B cell (primary cell): ENCODE data around the gene THOP1. TPM values are rescaled to one million over a fixed set of nuclear protein-coding genes. Genes with fewer than 3 reads are reported as not detected.

ENCODE experiments used
- ATAC-seq: fragments of 200-7000 bp; cut with Tn5 transposase; one replicate; pipeline ENCODE4 v1.10.0; 2021; ENCODE audit warnings: low read depth, mild to moderate bottlenecking, moderate number of reproducible peaks, moderate library complexity
- CTCF ChIA-PET: fragments of 350-600 bp; sonication (Branson Sonifier 250); formaldehyde crosslinking; loops from one replicate; lab custom pipeline; 2021; ENCODE audit warnings: antibody characterized with exemption, inconsistent platforms; lab: Charles Lee
- POLR2A ChIA-PET: fragments of 350-600 bp; sonication (Branson Sonifier 250); formaldehyde crosslinking; loops from one replicate; lab custom pipeline; 2021; ENCODE audit warnings: antibody characterized with exemption; lab: Charles Lee
- DNase-seq: peaks from one replicate; pipeline ENCODE4 v3.0.0; 2013
- H2AFZ ChIP-seq: 2 replicates; pipeline ENCODE4 v1.6.1; 2012; ENCODE audit warnings: mild to moderate bottlenecking, low read depth, low read length; ENCODE audit not compliant: insufficient read depth, poor library complexity, severe bottlenecking
- H3K27ac ChIP-seq, 2 donors: 1 replicate in 1 of 2; 2 replicates in 1 of 2; pipeline ENCODE4 v1.5.1; 2012 to 2013; ENCODE audit warnings: low read length in 2 of 2, mild to moderate bottlenecking in 2 of 2, moderate library complexity in 1 of 2
- H3K27me3 ChIP-seq, 4 experiments: fragments of 200-600 bp in 1 of 4; sonication (generic) in 1 of 4; replicated peaks in 1 of 4; 1 replicate in 2 of 4; 2 replicates in 2 of 4; pipeline versions ENCODE4 v1.6.1 to v1.7.0; 2013 to 2016; ENCODE audit warnings: low read length in 3 of 4, mild to moderate bottlenecking in 2 of 4, mixed read lengths in 1 of 4, moderate library complexity in 1 of 4; ENCODE audit not compliant: insufficient read depth in 4 of 4, control insufficient read depth in 3 of 4; ENCODE audit errors: control extremely low read depth in 1 of 4
- H3K36me3 ChIP-seq, 2 experiments: replicated peaks in 1 of 2; 1 replicate in 1 of 2; 2 replicates in 1 of 2; pipeline versions ENCODE4 v1.6.1 to v1.7.1; 2013; ENCODE audit warnings: low read length in 1 of 2; ENCODE audit not compliant: insufficient read depth in 2 of 2, control insufficient read depth in 1 of 2; ENCODE audit errors: control extremely low read depth in 1 of 2, extremely low read depth in 1 of 2
- H3K4me1 ChIP-seq, 2 donors: fragments of 200-600 bp in 1 of 2; sonication (generic) in 1 of 2; 1 replicate in 1 of 2; 2 replicates in 1 of 2; pipeline versions ENCODE4 v1.5.1 to v1.6.1; 2013 to 2017; ENCODE audit warnings: low read length in 2 of 2; ENCODE audit not compliant: control insufficient read depth in 2 of 2, insufficient read depth in 2 of 2
- H3K4me2 ChIP-seq: replicated peaks from 2 replicates; pipeline ENCODE3; 2012; ENCODE audit warnings: mild to moderate bottlenecking, low read depth, low read length; ENCODE audit not compliant: poor library complexity, severe bottlenecking
- H3K4me3 ChIP-seq, 5 experiments: fragments of 200-600 bp in 1 of 5; sonication (generic) in 1 of 5; 1 replicate in 3 of 5; 2 replicates in 2 of 5; pipeline versions ENCODE4 v1.5.1 to v1.7.0; 2011 to 2016; ENCODE audit warnings: low read length in 4 of 5, mild to moderate bottlenecking in 4 of 5, low read depth in 2 of 5, control low read depth in 1 of 5, moderate library complexity in 1 of 5; ENCODE audit not compliant: insufficient read depth in 1 of 5; ENCODE audit errors: control extremely low read depth in 1 of 5, extremely low read depth in 1 of 5
- H3K79me2 ChIP-seq: fragments of 200-600 bp; sonication (generic); one replicate; pipeline ENCODE4 v1.6.0; 2016; ENCODE audit warnings: low read length; ENCODE audit not compliant: control insufficient read depth, insufficient read depth
- H3K9ac ChIP-seq: fragments of 200-600 bp; sonication (generic); 2 replicates; pipeline ENCODE4 v1.6.1; 2017; ENCODE audit warnings: mild to moderate bottlenecking, low read length, moderate library complexity
- H3K9me3 ChIP-seq, 3 donors: one replicate each; pipeline versions ENCODE4 v1.6.1 to v1.7.1; 2013; ENCODE audit warnings: low read length in 2 of 3; ENCODE audit not compliant: control insufficient read depth in 2 of 3, insufficient read depth in 1 of 3; ENCODE audit errors: control extremely low read depth in 1 of 3
- H4K20me1 ChIP-seq: 2 replicates; pipeline ENCODE4 v1.6.0; 2012; ENCODE audit warnings: mild to moderate bottlenecking, low read length; ENCODE audit not compliant: insufficient read depth, control insufficient read depth, poor library complexity, severe bottlenecking
- H3K27ac Mint-ChIP-seq: one replicate; pipeline ENCODE4 v1.8.0; 2021; ENCODE audit warnings: mixed read lengths
- H3K27me3 Mint-ChIP-seq: one replicate; pipeline ENCODE4 v1.8.0; 2021; ENCODE audit warnings: mixed read lengths
- H3K4me1 Mint-ChIP-seq: one replicate; pipeline ENCODE4 v1.8.0; 2021; ENCODE audit warnings: mixed read lengths
- H3K4me3 Mint-ChIP-seq: one replicate; pipeline ENCODE4 v1.8.0; 2021; ENCODE audit warnings: mixed read lengths
- H3K9me3 Mint-ChIP-seq: one replicate; pipeline ENCODE4 v1.8.0; 2022; ENCODE audit warnings: mixed read lengths; ENCODE audit not compliant: insufficient read depth
- CTCF ChIP-seq: fragments of 200-600 bp; IDR thresholded peaks from one replicate; pipeline ENCODE4 v1.8.0; 2022; ENCODE audit warnings: antibody characterized with exemption, mild to moderate bottlenecking
- EZH2 ChIP-seq: IDR thresholded peaks from 2 replicates; pipeline ENCODE4 v1.6.1; 2012; ENCODE audit warnings: borderline replicate concordance, low read depth, mild to moderate bottlenecking, moderate library complexity, low read length; ENCODE audit not compliant: insufficient read depth, poor library complexity, severe bottlenecking
- WGBS: methylation state at CpG from one replicate; pipeline ENCODE4 v1.1.5; 2013; ENCODE audit warnings: missing lambda C conversion rate; ENCODE audit not compliant: insufficient coverage; 5-methylcytosine and 5-hydroxymethylcytosine counted together
- intact Hi-C: fragments of 100-400 bp; cut with micrococcal nuclease; formaldehyde crosslinking; loops from one replicate; pipeline ENCODE4 v1.10.0; 2022
- polyA plus RNA-seq: library from polyadenylated mRNA; depleted of rRNA; stranded (reverse); fragments of >200 nt; gene quantifications from 2 replicates; pipeline ENCODE4 v1.2.3, GENCODE V29; 2012
- total RNA-seq, 2 donors: library from RNA; stranded (reverse); fragments of 120-200 nt in 1 of 2; gene quantifications; 1 replicate in 1 of 2; 2 replicates in 1 of 2; pipeline versions ENCODE4 v1.2.3 to v1.2.4, GENCODE V29; 2013 to 2022

The THOP1 gene
- total and polyA plus RNA-seq, 2 donors (not counting 1 experiment from before 2014, with no cell fraction given), result 54.3 to 56.4 TPM

DNA sequence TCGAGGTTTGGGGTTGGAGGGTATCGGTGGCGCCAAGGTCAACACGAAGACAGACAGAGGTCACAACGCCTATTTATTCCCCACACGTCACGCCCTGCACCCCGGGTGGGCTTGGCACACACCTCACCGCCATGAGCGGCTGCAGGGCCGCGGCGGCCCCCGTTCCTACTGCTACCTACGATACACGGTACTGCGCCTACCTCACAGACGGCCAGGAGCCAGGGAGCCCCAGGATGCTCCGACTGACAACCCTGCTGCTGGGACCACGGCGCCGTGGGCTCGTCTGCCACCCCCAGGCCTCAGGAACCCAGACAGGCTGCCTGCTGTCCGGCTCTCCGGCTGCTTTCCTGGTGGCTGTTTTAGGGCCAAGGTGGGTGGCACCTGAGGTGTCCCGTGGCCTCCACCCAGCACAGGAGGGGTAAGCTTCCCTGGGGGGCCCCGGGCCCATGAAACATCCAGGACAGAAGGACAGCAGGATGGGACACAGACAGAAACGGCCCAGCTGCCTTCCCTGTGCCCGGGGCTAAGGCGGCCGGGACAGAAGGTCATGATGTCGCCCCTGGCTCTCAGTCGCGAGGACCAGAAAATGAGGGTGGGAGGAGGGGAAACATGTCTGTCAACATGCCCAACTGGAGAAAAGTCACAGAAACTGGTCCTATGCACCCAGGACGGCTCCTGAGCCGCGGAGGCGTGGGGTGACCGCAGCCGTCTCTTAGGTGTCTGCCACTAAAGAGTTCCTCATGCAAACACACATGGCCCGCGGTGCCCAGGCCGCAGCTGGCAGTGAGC is 30.4 kb upstream of the THOP1 start:
- no peak overlapping the region for H3K4me3 ChIP-seq
- Mint-ChIP-seq H3K9me3 (no peaks in the 10 kb centered on the region), H3K27ac (no peak overlapping the region), H3K27me3 (no peaks in the 10 kb centered on the region), H3K4me3 (no peak overlapping the region), H3K4me1 (no peaks in the 10 kb centered on the region)
- intact Hi-C loops, result no loop called here
- H3K27me3 ChIP-seq, result no peaks in the 10 kb centered on the region
- no peaks in the 10 kb centered on the region for H3K9me3 ChIP-seq
- POLR2A ChIA-PET, result interaction anchor here (0.5 kb wide), 1 partner anchor 85 kb away, joined by 3 read pairs; no protein-coding TSS in a partner anchor
- no peak for DNase-seq
- no peak for ATAC-seq
- CTCF ChIA-PET, result interaction anchor here (0.8 to 4.8 kb wide), 2 partner anchors 104 to 107 kb away, joined by 3 to 39 read pairs; no protein-coding TSS in a partner anchor
- no peak overlapping the region for H3K27ac ChIP-seq
- WGBS, result 98% methylated on average over 39 of the region's 43 CpGs
- no peaks in the 10 kb centered on the region for H4K20me1 ChIP-seq
- no peaks in the 10 kb centered on the region for H3K4me1 ChIP-seq
- no peak overlapping the region for H3K9ac ChIP-seq
- H3K79me2 ChIP-seq, result no peaks in the 10 kb centered on the region
- no peak for TF ChIP-seq CTCF
- no peak overlapping the region for H3K4me2 ChIP-seq
- peaks cover 3 to 19% of the 10 kb centered on the region in 2 experiments for H3K36me3 ChIP-seq
- H2AFZ ChIP-seq, result no peak overlapping the region

DNA sequence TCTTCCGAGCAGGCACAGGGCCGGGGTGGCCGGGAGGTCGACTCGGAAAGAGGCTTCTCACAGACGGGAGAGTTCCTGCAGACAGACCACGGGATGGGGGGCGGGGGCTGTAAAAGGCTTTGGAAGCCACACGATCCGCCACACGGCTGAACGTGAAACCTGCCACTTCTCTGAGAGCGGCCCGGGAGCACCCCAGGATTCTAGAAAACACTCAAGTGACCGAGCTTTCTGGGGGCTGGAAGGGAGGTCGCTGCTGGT is 29.9 kb upstream of the THOP1 start:
- ChIA-PET CTCF (interaction anchor here (4.8 kb wide), 1 partner anchor 107 kb away, joined by 39 read pairs; no protein-coding TSS in a partner anchor), POLR2A (no interaction called here)
- no peaks in the 10 kb centered on the region for H3K4me1 Mint-ChIP-seq
- H3K27me3 ChIP-seq, result no peaks in the 10 kb centered on the region
- H3K27ac Mint-ChIP-seq, result no peak overlapping the region
- H3K9me3 ChIP-seq, result no peaks in the 10 kb centered on the region
- WGBS, result 98% methylated on average over 16 of the region's 16 CpGs
- peaks cover 3 to 19% of the 10 kb centered on the region in 2 experiments for H3K36me3 ChIP-seq
- ATAC-seq (no peak), DNase-seq (no peak)
- no peak overlapping the region for H3K4me3 Mint-ChIP-seq
- H3K4me2 ChIP-seq, result no peak overlapping the region
- H3K79me2 ChIP-seq, result no peaks in the 10 kb centered on the region
- H3K4me3 ChIP-seq, result no peak overlapping the region
- no peaks in the 10 kb centered on the region for H4K20me1 ChIP-seq
- no peaks in the 10 kb centered on the region for H3K4me1 ChIP-seq
- no peak overlapping the region for H3K9ac ChIP-seq
- intact Hi-C loops, result no loop called here
- no peaks in the 10 kb centered on the region for H3K9me3 Mint-ChIP-seq
- no peak overlapping the region for H2AFZ ChIP-seq
- no peak overlapping the region for H3K27ac ChIP-seq
- TF ChIP-seq CTCF (no peak), EZH2 (no peak)
- no peaks in the 10 kb centered on the region for H3K27me3 Mint-ChIP-seq
